ENCODE data around the gene MAP3K20. TPM values are rescaled to one million over a fixed set of nuclear protein-coding genes. Genes with fewer than 3 reads are reported as not detected.

The MAP3K20 gene
- total and polyA plus RNA-seq, 2 donors (not counting 1 experiment from before 2014, with no cell fraction given): 105 to 138 TPM

GRCh38 chr2:173196638-173197037 lies 121.0 kb downstream of the MAP3K20 start:
- Histone ChIP-seq H3K36me3 (ENCODE audit: control insufficient read depth, insufficient read depth, low read length) (peaks cover 1% of the 10 kb centered on the region), H3K9ac (ENCODE audit: insufficient read depth, low read length) (no peak overlapping the region), H3K9me3 (ENCODE audit: control insufficient read depth, insufficient read depth, low read depth, low read length) (no peaks in the 10 kb centered on the region), H3K27me3 (ENCODE audit: control insufficient read depth, insufficient read depth, low read length) (no peaks in the 10 kb centered on the region), H3K4me3 (replicated peaks in 1 of 4; ENCODE audit: control extremely low read depth in 1 of 4, insufficient read depth in 1 of 4, low read depth in 3 of 4, low read length in 4 of 4) (no peak overlapping the region), H3K27ac (ENCODE audit: insufficient read depth, low read length) (no peak overlapping the region), H3K4me2 (ENCODE audit: extremely low read depth, insufficient read depth, low read length) (no peak overlapping the region), H2AFZ (ENCODE audit: low read length) (no peak overlapping the region), H3K79me2 (ENCODE audit: control insufficient read depth, insufficient read depth, low read length) (no peaks in the 10 kb centered on the region), H4K20me1 (ENCODE audit: control insufficient read depth, extremely low read depth, insufficient read depth, low read length) (no peaks in the 10 kb centered on the region), H3K4me1 (ENCODE audit: control insufficient read depth, extremely low read depth, insufficient read depth, low read length) (peaks cover 2% of the 10 kb centered on the region)
- DNase-seq (ENCODE audit: low read depth in 2 of 2): no peak
- TF ChIP-seq CTCF (conservative IDR thresholded peaks at IDR 0.05 in 1 of 2, IDR thresholded peaks at IDR 0.05 in 1 of 2; ENCODE audit: low read depth in 1 of 2, low read length in 2 of 2) (no peak), EZH2 (IDR thresholded peaks at IDR 0.05; ENCODE audit: low read length, missing control alignments) (no peak)

- Histone ChIP-seq H3K4me1 (ENCODE audit: control insufficient read depth, extremely low read depth, insufficient read depth, low read length) (peaks cover 2% of the 10 kb centered on the region), H3K4me2 (ENCODE audit: extremely low read depth, insufficient read depth, low read length) (no peak overlapping the region), H3K79me2 (ENCODE audit: control insufficient read depth, insufficient read depth, low read length) (no peaks in the 10 kb centered on the region), H3K27ac (ENCODE audit: insufficient read depth, low read length) (no peak overlapping the region), H3K9me3 (ENCODE audit: control insufficient read depth, insufficient read depth, low read depth, low read length) (no peaks in the 10 kb centered on the region), H2AFZ (ENCODE audit: low read length) (no peak overlapping the region), H3K36me3 (ENCODE audit: control insufficient read depth, insufficient read depth, low read length) (no peaks in the 10 kb centered on the region), H3K27me3 (ENCODE audit: control insufficient read depth, insufficient read depth, low read length) (no peaks in the 10 kb centered on the region), H4K20me1 (ENCODE audit: control insufficient read depth, extremely low read depth, insufficient read depth, low read length) (no peaks in the 10 kb centered on the region), H3K9ac (ENCODE audit: insufficient read depth, low read length) (no peak overlapping the region), H3K4me3 (replicated peaks in 1 of 4; ENCODE audit: control extremely low read depth in 1 of 4, insufficient read depth in 1 of 4, low read depth in 3 of 4, low read length in 4 of 4) (no peak overlapping the region)
- no peak for DNase-seq (ENCODE audit: low read depth in 2 of 2)
- TF ChIP-seq EZH2 (IDR thresholded peaks at IDR 0.05; ENCODE audit: low read length, missing control alignments) (no peak), CTCF (conservative IDR thresholded peaks at IDR 0.05 in 1 of 2, IDR thresholded peaks at IDR 0.05 in 1 of 2; ENCODE audit: low read depth in 1 of 2, low read length in 2 of 2) (no peak)
These were observed 122.7 kb downstream of the MAP3K20 start for GRCh38 chr2:173198327-173198726.

- no peaks in the 10 kb centered on the region for H3K36me3 ChIP-seq (ENCODE audit: control insufficient read depth, insufficient read depth, low read length)
- TF ChIP-seq CTCF (conservative IDR thresholded peaks at IDR 0.05 in 1 of 2, IDR thresholded peaks at IDR 0.05 in 1 of 2; ENCODE audit: low read depth in 1 of 2, low read length in 2 of 2) (no peak), EZH2 (IDR thresholded peaks at IDR 0.05; ENCODE audit: low read length, missing control alignments) (no peak)
- DNase-seq (ENCODE audit: low read depth in 2 of 2): no peak
- no peak overlapping the region for H3K4me3 ChIP-seq (replicated peaks in 1 of 4; ENCODE audit: control extremely low read depth in 1 of 4, insufficient read depth in 1 of 4, low read depth in 3 of 4, low read length in 4 of 4)
- H3K4me2 ChIP-seq (ENCODE audit: extremely low read depth, insufficient read depth, low read length): no peak overlapping the region
- H2AFZ ChIP-seq (ENCODE audit: low read length): no peak overlapping the region
- H3K27ac ChIP-seq (ENCODE audit: insufficient read depth, low read length): no peak overlapping the region
- H3K9me3 ChIP-seq (ENCODE audit: control insufficient read depth, insufficient read depth, low read depth, low read length): no peaks in the 10 kb centered on the region
- no peaks in the 10 kb centered on the region for H4K20me1 ChIP-seq (ENCODE audit: control insufficient read depth, extremely low read depth, insufficient read depth, low read length)
- no peaks in the 10 kb centered on the region for H3K4me1 ChIP-seq (ENCODE audit: control insufficient read depth, extremely low read depth, insufficient read depth, low read length)
- H3K9ac ChIP-seq (ENCODE audit: insufficient read depth, low read length): no peak overlapping the region
- H3K79me2 ChIP-seq (ENCODE audit: control insufficient read depth, insufficient read depth, low read length): no peaks in the 10 kb centered on the region
- no peaks in the 10 kb centered on the region for H3K27me3 ChIP-seq (ENCODE audit: control insufficient read depth, insufficient read depth, low read length)
These were observed 123.6 kb downstream of the MAP3K20 start for GRCh38 chr2:173199294-173199693.
